ENCODE results near the gene CASP2. TPM values are rescaled to one million over a fixed set of nuclear protein-coding genes. Genes with fewer than 3 reads are reported as not detected.

CASP2 gene
- total RNA-seq, 4 donors from 2014 or later, result 8.8 to 24.6 (median 12.2) TPM

DNA sequence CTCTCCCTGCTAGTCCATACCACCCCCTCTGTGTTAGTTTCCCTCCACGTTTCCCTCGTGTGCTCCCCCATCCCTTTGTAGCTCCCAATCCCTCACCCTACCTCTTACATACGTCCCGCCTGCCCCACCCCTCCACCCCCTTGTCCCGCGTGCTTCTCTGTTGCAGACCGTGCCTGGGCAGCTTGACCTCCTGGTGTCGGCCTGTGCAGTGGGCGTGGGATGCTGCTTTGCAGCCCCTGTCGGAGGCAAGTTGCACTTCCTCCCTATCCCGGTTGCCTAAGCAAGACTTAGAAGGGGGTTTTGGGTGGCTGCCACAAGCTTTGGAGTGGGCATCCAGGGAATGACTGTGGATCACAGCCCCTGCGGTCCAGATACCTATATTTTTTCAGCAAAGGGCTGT is 35.5 kb downstream of the CASP2 start:
- Histone ChIP-seq H3K27me3 (no peaks in the 10 kb centered on the region), H3K4me1 (peaks cover 6 to 32% (median 8%) of the 10 kb centered on the region in 3 donors), H3K4me3 (no peak overlapping the region), H3K9me3 (no peaks in the 10 kb centered on the region), H3K36me3 (no peaks in the 10 kb centered on the region), H3K27ac (no peak overlapping the region)
- TF ChIP-seq POLR2A (IDR thresholded peaks at IDR 0.05), result no peak
- TF ChIP-seq, protein P1, sequence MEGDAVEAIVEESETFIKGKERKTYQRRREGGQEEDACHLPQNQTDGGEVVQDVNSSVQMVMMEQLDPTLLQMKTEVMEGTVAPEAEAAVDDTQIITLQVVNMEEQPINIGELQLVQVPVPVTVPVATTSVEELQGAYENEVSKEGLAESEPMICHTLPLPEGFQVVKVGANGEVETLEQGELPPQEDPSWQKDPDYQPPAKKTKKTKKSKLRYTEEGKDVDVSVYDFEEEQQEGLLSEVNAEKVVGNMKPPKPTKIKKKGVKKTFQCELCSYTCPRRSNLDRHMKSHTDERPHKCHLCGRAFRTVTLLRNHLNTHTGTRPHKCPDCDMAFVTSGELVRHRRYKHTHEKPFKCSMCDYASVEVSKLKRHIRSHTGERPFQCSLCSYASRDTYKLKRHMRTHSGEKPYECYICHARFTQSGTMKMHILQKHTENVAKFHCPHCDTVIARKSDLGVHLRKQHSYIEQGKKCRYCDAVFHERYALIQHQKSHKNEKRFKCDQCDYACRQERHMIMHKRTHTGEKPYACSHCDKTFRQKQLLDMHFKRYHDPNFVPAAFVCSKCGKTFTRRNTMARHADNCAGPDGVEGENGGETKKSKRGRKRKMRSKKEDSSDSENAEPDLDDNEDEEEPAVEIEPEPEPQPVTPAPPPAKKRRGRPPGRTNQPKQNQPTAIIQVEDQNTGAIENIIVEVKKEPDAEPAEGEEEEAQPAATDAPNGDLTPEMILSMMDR (IDR thresholded peaks at IDR 0.05), result no peak
- no peak for DNase-seq
- WGBS, 2 donors, result 73 to 81% methylated on average over 7 to 10 of the region's 12 CpGs
- intact Hi-C loops (cut with DNase I), result no loop called here

DNA sequence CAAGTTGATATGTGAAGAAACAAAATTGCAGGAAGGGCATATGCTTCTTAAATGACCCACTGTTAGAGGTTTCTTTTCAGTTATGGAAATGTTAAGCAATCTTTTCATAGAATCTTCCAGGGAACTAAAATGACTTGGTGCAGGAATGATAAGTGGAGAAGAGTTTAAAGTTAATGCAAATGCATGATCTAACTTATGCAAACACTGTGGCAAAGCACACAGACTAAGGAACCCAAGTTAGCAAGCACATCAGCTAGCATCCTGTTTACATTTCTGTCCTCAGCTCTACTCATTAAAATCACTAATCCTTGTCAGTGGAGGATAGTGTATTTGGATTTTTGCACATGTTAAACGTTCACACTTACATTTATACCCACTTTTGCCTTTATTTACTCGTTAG is 37.1 kb downstream of the CASP2 start:
- TF ChIP-seq, protein P1 (IDR thresholded peaks at IDR 0.05), result no peak
- TF ChIP-seq POLR2A (IDR thresholded peaks at IDR 0.05), result no peak
- DNase-seq, result no peak
- 71 to 85% methylated on average over 2 of the region's 2 CpGs for WGBS, 2 donors
- no peaks in the 10 kb centered on the region for H3K36me3 ChIP-seq
- no peak overlapping the region for H3K4me3 ChIP-seq
- peaks cover 0 to 23% (median under 1%) of the 10 kb centered on the region in 3 donors for H3K4me1 ChIP-seq
- intact Hi-C loops (cut with DNase I), result no loop called here
- no peaks in the 10 kb centered on the region for H3K9me3 ChIP-seq
- no peak overlapping the region for H3K27ac ChIP-seq
- no peaks in the 10 kb centered on the region for H3K27me3 ChIP-seq

DNA sequence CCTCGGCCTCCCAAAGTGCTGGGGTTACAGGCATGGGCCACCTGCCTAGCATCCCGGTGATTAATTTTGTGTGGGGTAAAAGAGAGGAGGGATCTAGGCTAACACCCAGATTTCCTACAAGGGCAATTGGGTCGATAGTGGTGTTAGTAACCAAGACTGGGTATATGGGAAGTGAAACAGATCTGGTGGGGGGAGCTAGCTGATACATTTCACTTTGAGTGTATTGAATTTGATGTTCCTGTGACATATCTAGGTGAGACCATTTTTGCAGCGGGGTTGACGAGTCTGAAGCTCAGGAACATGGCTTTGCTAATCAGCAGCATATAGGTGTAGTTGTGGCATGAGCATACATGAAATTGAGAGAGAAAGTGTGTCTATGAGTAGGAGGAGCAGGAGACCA is 39.8 kb downstream of the CASP2 start:
- TF ChIP-seq, protein P1 (IDR thresholded peaks at IDR 0.05), result no peak
- TF ChIP-seq POLR2A (IDR thresholded peaks at IDR 0.05), result no peak
- H3K4me1 ChIP-seq, result peaks cover 10 to 25% (median 19%) of the 10 kb centered on the region in 3 donors
- H3K27me3 ChIP-seq, result no peaks in the 10 kb centered on the region
- H3K9me3 ChIP-seq, result no peaks in the 10 kb centered on the region
- intact Hi-C loops (cut with DNase I), result no loop called here
- DNase-seq, result no peak
- H3K36me3 ChIP-seq, result no peaks in the 10 kb centered on the region
- no peak overlapping the region for H3K27ac ChIP-seq
- H3K4me3 ChIP-seq, result no peak overlapping the region
- 74 to 96% methylated on average over 5 of the region's 5 CpGs for WGBS, 2 donors

DNA sequence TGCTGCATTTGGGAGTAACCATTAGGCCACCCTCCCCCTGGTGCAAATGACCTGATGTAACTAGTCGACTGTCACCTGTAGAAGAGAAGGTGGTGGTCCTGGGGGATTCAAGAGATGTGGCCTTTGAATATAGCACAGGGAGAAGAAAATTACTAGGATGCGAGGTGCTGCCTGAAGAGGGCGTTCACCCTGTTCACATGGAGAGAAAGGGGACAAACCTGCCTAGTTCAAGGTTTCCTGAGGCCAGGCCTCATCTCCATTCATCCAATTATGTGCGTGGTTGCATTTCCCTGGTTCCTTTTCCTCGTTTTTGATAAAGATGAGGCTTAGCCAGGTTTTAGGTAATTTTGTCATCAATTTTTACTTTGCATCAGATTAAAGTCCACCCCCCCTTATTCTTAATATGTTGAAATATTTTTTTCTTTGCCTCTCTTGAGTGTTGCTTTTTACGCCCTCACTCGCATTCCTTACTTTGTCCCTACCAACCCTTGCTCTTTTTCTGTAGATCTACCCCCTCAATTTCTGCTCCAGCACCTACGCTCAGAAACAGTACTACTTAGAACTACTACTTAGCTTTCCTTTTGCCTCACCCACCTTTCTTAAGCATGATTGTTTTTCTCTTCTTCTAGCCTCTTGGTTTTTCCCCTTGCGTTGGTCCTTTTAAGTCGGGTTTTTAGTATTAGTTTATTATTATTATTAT is 41.5 kb downstream of the CASP2 start:
- intact Hi-C loops (cut with DNase I), result no loop called here
- DNase-seq, result no peak
- WGBS, 2 donors, result 92 to 94% methylated on average over 10 of the region's 10 CpGs
- H3K36me3 ChIP-seq, result no peaks in the 10 kb centered on the region
- peaks cover 10 to 30% (median 19%) of the 10 kb centered on the region in 3 donors for H3K4me1 ChIP-seq
- no peak overlapping the region for H3K4me3 ChIP-seq
- no peak overlapping the region for H3K27ac ChIP-seq
- no peak for TF ChIP-seq POLR2A (IDR thresholded peaks at IDR 0.05)
- TF ChIP-seq, protein P1 (IDR thresholded peaks at IDR 0.05), result no peak
- no peaks in the 10 kb centered on the region for H3K9me3 ChIP-seq
- H3K27me3 ChIP-seq, result no peaks in the 10 kb centered on the region

DNA sequence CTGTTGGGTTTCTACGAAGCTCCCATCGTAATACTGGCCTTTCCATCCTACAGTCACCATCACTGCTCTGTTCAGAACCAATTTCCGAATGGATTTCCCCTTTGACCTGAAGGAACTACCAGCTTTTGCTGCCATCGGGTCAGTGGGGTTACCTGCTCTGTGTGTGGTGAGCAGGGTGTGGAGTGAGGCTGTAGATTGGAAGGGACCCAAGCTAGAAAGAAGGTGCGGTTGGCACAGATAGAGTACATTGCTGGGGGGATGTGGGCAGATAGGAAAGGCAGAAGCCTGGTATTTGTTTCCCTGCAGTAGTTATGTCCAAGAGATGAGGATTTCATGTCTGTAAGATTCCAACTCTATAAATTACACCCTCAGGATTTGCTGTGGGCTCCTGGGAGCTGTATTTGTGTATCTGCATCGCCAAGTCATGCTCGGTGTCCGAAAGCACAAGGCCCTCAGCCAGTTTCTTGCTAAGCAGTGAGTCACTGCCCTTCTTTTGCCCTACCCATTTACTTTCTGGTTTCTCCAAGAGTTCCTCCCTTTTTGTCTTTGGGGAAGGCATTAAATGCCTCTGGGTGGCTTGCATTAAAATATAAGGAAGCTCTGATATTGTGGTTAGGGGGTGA is 43.1 kb downstream of the CASP2 start:
- DNase-seq, result no peak
- Histone ChIP-seq H3K4me1 (peaks cover 10 to 30% (median 19%) of the 10 kb centered on the region in 3 donors), H3K27me3 (no peaks in the 10 kb centered on the region), H3K27ac (peak overlapping the region; percentile 81 to 87 (median 84)), H3K4me3 (no peak overlapping the region), H3K36me3 (no peaks in the 10 kb centered on the region), H3K9me3 (no peaks in the 10 kb centered on the region)
- TF ChIP-seq, protein P1 (IDR thresholded peaks at IDR 0.05), result no peak
- TF ChIP-seq POLR2A (IDR thresholded peaks at IDR 0.05), result no peak
- WGBS, 2 donors, result 39 to 55% methylated on average over 7 to 8 of the region's 8 CpGs
- intact Hi-C loops (cut with DNase I), result no loop called here

Data from esophagus squamous epithelium (tissue), 5 donors.